Tibial artery (tissue), 4 donors: ENCODE results near the gene ARL4A.
A peak's percentile ranks its signal among the peaks of the same experiment; 100 is the strongest.

Experiments used
- DNase-seq, 2 donors: peaks; one replicate each; pipeline ENCODE4 v3.0.0-alpha.2; 2019
- H3K27ac ChIP-seq, 2 donors: fragments of 200-600 bp; sonication (generic) in 1 of 2; 1 replicate in 1 of 2; 2 replicates in 1 of 2; pipeline ENCODE4 v1.5.1; 2018 to 2019; ENCODE audit warnings: mild to moderate bottlenecking in 1 of 2
- H3K27me3 ChIP-seq, 2 donors: fragments of 200-600 bp; sonication (generic) in 1 of 2; one replicate each; pipeline versions ENCODE4 v1.5.1 to v1.6.0; 2016 to 2019
- H3K36me3 ChIP-seq, 3 donors: fragments of 200-600 bp; sonication (generic) in 2 of 3; one replicate each; pipeline ENCODE4 v1.5.1; 2016 to 2019; ENCODE audit warnings: mild to moderate bottlenecking in 2 of 3
- H3K4me1 ChIP-seq, 4 donors: fragments of 200-600 bp; sonication (generic) in 2 of 4; 1 replicate in 3 of 4; 2 replicates in 1 of 4; pipeline ENCODE4 v1.5.1; 2016 to 2019
- H3K4me3 ChIP-seq, 2 donors: fragments of 200-600 bp; sonication (generic) in 1 of 2; 1 replicate in 1 of 2; 2 replicates in 1 of 2; pipeline ENCODE4 v1.5.1; 2018 to 2019; ENCODE audit warnings: mild to moderate bottlenecking in 2 of 2
- H3K9me3 ChIP-seq, 3 donors: fragments of 200-600 bp; sonication (generic) in 1 of 3; one replicate each; pipeline ENCODE4 v1.5.1; 2016 to 2019
- CTCF ChIP-seq, 2 experiments: fragments of 200-600 bp in 1 of 2; fragments of 450-650 bp in 1 of 2; IDR thresholded peaks; one replicate each; pipeline ENCODE4 v1.5.1; 2017 to 2019; ENCODE audit warnings: antibody characterized with exemption in 2 of 2, mild to moderate bottlenecking in 1 of 2, moderate library complexity in 1 of 2
- intact Hi-C: fragments of 100-400 bp; cut with DNase I; formaldehyde crosslinking; loops from one replicate; pipeline ENCODE4 v1.15.0; 2023; ENCODE audit warnings: low total_unique reads

ARL4A gene

GRCh38 chr7:12719981-12720865, 32.8 kb downstream of the ARL4A start:
- no peaks in the 10 kb centered on the region for H3K36me3 ChIP-seq
- TF ChIP-seq CTCF (IDR thresholded peaks at IDR 0.05): no peak
- no peaks in the 10 kb centered on the region for H3K27me3 ChIP-seq
- H3K4me3 ChIP-seq: no peak overlapping the region
- intact Hi-C loops: no loop called here
- H3K9me3 ChIP-seq: no peaks in the 10 kb centered on the region
- peak overlapping the region; percentile 63 to 69 for H3K27ac ChIP-seq
- peaks cover 0 to 22% (median 17%) of the 10 kb centered on the region in 4 donors for H3K4me1 ChIP-seq
- DNase-seq: no peak

GRCh38 chr7:12721286-12721830, 33.9 kb downstream of the ARL4A start:
- peaks cover 0 to 22% (median 13%) of the 10 kb centered on the region in 4 donors for H3K4me1 ChIP-seq
- no peak overlapping the region for H3K27ac ChIP-seq
- no peak overlapping the region for H3K4me3 ChIP-seq
- H3K27me3 ChIP-seq: no peaks in the 10 kb centered on the region
- no peak for DNase-seq
- no peaks in the 10 kb centered on the region for H3K9me3 ChIP-seq
- H3K36me3 ChIP-seq: no peaks in the 10 kb centered on the region
- intact Hi-C loops: no loop called here
- no peak for TF ChIP-seq CTCF (IDR thresholded peaks at IDR 0.05)

GRCh38 chr7:12722136-12722535, 34.7 kb downstream of the ARL4A start:
- intact Hi-C loops: no loop called here
- Histone ChIP-seq H3K27ac (no peak overlapping the region), H3K36me3 (no peaks in the 10 kb centered on the region), H3K9me3 (no peaks in the 10 kb centered on the region), H3K4me1 (peaks cover 0 to 22% (median 13%) of the 10 kb centered on the region in 4 donors), H3K4me3 (no peak overlapping the region), H3K27me3 (no peaks in the 10 kb centered on the region)
- no peak for DNase-seq
- TF ChIP-seq CTCF (IDR thresholded peaks at IDR 0.05): no peak

DNA sequence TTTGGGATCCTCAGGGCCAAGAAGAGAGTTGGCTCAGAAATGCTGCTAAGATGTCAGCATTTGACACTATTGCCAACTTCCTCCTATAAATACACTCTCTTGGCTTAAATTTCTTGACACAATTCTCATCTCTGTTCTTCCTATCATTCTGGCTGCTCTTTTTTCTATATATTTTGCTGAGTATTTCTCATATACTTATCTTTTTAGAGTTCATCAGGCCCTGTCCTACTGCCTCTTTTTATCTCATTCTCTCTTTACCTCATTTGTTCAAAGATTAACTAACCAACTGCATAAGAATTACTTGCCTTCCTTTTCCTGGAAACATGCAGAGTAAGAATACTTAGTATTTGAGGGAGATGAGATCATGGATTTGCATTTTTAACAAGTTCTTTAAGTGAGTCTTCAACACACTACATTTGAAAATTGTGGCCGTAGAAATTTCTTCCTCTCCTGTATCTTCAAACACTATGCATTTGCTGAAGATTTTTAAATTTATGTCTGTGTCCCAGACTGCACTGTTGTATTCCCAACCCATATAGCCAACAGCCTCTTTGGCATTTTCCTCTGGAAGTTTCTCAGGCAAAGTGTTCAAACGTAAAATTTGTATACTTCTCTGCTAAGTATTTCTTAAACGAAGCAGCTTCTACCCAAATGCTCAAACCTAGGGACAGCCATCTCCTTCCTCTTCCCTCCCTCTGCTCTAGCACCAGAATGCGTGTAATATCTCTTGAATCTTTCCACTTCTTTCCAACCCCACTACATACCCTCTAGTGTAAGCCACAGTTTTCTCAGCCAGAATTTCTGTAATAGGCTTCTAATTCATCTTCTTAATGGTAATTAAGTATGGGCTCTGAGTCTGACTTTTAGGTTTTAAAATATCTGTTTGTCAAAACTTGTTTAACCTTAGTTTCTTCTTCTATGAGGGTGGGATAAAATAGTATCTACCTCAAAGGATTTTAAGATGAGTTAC, 35.5 kb downstream of the ARL4A start:
- H3K27ac ChIP-seq: no peak overlapping the region
- no peaks in the 10 kb centered on the region for H3K9me3 ChIP-seq
- no peaks in the 10 kb centered on the region for H3K36me3 ChIP-seq
- no peak for TF ChIP-seq CTCF (IDR thresholded peaks at IDR 0.05)
- H3K4me3 ChIP-seq: no peak overlapping the region
- H3K4me1 ChIP-seq: peaks cover 0 to 22% (median 13%) of the 10 kb centered on the region in 4 donors
- no peak for DNase-seq
- H3K27me3 ChIP-seq: no peaks in the 10 kb centered on the region
- intact Hi-C loops: no loop called here

GRCh38 chr7:12725575-12726316, 38.3 kb downstream of the ARL4A start:
- Histone ChIP-seq H3K36me3 (no peaks in the 10 kb centered on the region), H3K9me3 (no peaks in the 10 kb centered on the region), H3K4me3 (no peak overlapping the region), H3K27ac (no peak overlapping the region), H3K4me1 (peaks cover 0 to 5% (median 3%) of the 10 kb centered on the region in 4 donors), H3K27me3 (no peaks in the 10 kb centered on the region)
- TF ChIP-seq CTCF (IDR thresholded peaks at IDR 0.05): no peak
- DNase-seq: no peak
- intact Hi-C loops: no loop called here
